ENCODE measurements around the gene PDGFD.

Gene PDGFD

DNA sequence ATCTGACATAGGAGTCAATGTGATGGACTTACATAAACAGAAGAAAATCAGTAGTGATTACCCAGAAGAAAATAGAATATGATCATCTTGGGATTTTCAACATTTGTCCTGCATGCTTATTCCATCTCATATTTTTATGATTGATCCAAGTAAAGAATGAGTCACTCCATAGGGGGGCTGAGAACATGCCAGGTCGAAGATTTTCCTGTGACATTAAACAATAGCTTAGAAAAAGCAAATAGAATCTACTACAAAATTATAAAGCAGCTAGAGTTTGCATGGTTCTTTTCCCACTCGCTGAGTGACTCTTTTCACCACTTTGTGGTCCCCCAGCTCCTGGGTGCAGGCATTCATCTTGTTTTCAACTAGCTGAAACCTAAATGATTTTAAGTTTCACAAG, 71.2 kb downstream of the PDGFD start:
- DNase-seq: no peak

DNA sequence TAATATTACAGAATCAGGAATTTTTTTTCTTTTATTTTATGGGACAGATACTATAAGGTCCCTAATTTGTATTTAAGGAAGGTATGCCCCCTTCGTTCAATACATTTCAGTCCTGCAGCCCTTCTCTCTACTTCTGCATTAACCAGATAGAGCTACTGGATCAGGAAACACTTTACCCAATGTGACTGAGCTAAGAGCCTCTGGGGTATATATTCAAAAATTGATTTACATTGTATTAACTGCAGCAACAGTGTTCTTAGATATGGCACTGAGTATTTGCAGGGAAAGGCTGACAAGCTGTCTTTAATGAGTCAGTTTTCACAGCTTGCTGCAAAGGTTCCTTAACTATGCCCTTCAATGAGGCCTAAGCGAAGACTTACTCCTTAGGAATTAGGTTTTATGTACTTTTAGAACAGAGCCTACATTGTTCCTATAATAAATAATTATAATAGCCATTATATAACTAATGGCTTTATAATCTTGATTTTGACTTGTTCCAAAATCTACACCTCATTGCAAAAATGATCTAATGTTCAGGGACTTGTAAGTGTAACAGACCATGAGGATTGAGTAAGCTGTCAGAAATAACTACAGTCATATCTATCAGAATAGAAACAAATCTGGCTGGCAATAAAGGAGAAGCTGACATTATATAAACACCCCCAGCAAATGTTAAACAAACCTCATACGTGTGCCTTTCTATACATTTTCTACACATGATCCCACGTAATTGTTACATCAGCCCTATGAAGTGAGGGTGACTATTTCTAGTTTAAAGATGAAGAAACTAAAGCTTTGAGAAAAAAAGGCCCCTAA, 72.5 kb downstream of the PDGFD start:
- no peak for DNase-seq

DNA sequence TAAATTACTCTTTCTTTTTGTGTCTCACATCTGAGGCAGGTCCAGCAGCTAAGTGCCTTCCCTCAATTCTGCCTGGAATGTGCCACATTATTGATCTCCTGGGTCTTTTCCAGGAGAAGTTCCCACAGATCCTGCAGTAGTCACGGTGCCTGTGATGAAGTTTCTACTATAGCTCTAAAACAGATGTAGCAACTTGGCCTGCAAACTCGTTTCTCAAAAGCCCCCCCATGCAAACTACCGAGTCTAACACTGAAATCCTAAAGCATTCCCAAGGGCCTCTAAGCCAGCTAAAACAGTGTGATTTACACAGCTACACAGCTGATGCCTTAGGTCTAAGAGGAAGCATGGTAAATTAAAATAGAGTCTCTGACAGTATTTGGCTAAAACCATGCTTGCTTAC, 73.2 kb downstream of the PDGFD start:
- no peak for DNase-seq

GRCh38 chr11:104089481-104089880, 74.5 kb downstream of the PDGFD start:
- no peak for DNase-seq

- DNase-seq: no peak
Measured at GRCh38 chr11:104086621-104087020, 77.3 kb downstream of the PDGFD start.

GRCh38 chr11:104078995-104079394, 85.0 kb downstream of the PDGFD start:
- no peak for DNase-seq

GRCh38 chr11:104078245-104078644, 85.7 kb downstream of the PDGFD start:
- no peak for DNase-seq

GRCh38 chr11:104076455-104076854, 87.5 kb downstream of the PDGFD start:
- DNase-seq: no peak

- DNase-seq: no peak
Measured at GRCh38 chr11:104075706-104076105, 88.2 kb downstream of the PDGFD start.

DNA sequence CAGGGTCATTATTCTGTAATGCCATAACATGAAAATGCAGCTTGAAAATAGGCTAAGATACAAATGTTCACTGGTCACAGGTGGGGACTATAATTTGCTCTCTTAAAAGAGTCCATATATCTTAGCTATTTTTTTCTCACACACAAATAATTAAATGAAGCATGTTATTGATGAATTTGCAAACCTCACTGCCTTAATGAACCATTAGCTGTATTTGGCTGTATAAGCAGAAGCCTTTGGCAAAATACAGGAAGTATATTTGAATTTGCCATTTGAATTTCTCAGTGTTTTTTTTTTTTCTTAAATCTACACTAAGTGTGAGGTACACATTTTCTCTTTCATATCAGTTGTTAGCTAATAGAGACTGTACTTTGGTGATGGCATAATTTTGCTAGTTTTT, 88.9 kb downstream of the PDGFD start:
- DNase-seq: no peak

DNA sequence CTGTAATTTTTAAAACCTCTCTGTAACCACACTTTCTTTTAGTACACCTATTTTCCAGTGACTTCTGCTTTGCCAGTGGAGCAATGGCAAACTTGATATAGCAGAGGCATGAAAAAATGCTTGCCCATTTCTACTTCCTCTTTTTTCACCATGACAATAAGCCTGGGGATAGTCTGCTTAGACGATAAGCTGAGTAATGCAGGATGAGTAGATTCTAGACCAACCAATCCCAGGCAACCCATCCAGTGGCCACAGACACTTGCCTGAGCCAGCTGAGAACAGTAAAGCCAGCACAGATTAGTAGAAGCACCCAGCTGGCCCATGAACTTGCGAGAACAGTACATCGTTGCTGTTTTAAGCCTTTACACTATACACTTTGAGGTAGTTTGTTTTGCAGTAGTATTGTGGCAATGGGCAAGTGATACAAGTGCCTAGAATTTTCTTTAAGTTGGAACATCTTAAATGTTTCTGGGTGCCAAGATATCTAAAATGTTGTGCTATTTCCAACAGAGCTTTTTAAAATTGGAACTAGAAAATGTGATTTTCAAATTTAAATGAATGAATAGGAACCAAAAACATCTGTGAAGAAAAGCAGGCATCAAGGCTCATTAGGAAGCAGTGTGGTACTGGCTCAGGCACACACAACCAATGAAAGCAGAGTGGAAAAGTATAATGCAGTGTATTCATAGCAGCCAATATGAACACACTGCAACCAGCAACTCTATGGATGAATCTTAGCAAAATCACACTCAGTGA, 89.8 kb downstream of the PDGFD start:
- DNase-seq: no peak

- no peak for DNase-seq
Measured at GRCh38 chr11:104067534-104067933, 96.4 kb downstream of the PDGFD start.

DNA sequence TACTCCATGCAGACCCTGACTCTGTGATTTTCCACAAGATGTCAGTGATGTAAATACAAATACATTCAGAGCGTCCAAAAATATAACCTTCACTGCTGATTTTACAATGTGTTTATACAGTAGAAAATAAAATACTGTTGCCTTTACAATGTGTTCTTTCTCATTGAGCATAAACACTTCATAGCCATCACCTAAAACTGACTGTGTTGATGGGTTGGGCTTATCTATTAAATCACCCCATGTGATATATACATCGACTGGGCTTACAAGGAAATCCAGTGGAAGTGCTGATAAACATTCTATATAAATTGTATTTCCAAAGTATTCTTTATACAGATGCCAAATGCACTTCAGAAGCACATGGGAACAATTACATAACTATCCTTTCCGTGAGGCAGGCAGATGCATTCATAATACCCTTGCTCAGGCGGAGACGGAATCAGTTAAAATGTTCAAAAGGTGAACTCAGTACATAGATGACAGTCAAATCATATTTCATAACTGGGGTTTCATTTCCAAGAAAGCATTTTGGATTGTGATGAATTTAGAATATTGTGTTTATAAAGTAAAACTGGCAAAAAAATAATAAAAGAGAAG, 99.8 kb downstream of the PDGFD start:
- DNase-seq: no peak

GRCh38 chr11:104061853-104062521, 102.0 kb downstream of the PDGFD start:
- DNase-seq: no peak

GRCh38 chr11:104060820-104061219, 103.1 kb downstream of the PDGFD start:
- no peak for DNase-seq

DNA sequence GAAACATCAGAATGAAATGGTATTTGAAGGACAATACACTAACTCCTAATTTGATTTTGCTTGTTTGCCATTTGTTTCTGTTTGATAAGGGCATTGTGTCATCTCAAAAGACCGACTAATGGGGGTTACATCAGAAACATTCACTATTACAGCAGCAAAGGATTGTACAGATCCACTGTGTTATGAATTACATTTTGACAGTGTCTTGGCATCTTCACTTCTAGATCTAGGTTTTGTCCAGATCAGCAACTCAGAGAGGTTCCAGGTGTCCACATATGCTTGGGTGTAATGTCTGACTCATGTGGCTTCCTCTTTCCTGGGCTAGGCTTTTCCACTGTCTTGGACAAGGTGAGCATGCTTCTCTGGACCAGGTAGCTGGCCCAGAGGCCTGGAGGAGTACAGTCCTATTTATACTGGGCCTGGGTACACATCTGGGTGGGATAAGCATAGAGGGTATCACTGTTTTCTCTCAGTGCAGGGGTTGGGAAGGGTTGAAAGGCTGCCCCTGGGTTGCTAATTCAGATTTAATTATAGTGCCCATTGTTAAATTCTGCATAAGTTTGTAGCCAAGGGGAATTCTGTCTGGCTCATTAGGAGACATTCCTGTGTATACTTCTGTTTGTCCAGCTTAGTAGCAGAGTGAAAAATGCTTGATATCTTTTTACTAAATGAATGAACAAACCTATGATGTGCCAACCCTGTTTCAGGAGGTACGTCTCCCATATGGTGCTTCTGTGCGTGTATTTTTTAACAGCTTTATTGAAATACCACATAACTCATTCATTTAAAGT, 103.7 kb downstream of the PDGFD start:
- no peak for DNase-seq

- DNase-seq: no peak
Measured at GRCh38 chr11:104058680-104059079, 105.3 kb downstream of the PDGFD start.

- DNase-seq: no peak
Measured at GRCh38 chr11:104057908-104058307, 106.0 kb downstream of the PDGFD start.

GRCh38 chr11:104055596-104055995, 108.4 kb downstream of the PDGFD start:
- no peak for DNase-seq

- DNase-seq: no peak
Measured at GRCh38 chr11:104054911-104055529, 108.9 kb downstream of the PDGFD start.

- DNase-seq: no peak
Measured at GRCh38 chr11:104053743-104054478, 110.0 kb downstream of the PDGFD start.

Data from NCI-H1105 treated with DMSO at 0.1 percent for 48 hours (cell line).